Stimulated activated CD4-positive, alpha-beta T cell treated with anti-CD3 and anti-CD28 coated beads, Interleukin-12 subunit alpha, Interleukin-12 subunit beta, amount 100 ng/mL, for 4 hours (primary cell): ENCODE data around the gene RAB11FIP5.
"Not testable (repeated sequence)": the region's sequence is repeated elsewhere in the genome, so short reads cannot be mapped to it uniquely, and the experiment has no call there.

Experiments
- DNase-seq: peaks from one replicate; pipeline ENCODE4 v3.0.0-alpha.2; 2020

Gene RAB11FIP5

GRCh38 chr2:73067043-73067442 is 45.7 kb downstream of the RAB11FIP5 start:
- no peak for DNase-seq

GRCh38 chr2:73065070-73065469 is 47.7 kb downstream of the RAB11FIP5 start:
- not testable (repeated sequence) for DNase-seq

- DNase-seq, result no peak
Measured at GRCh38 chr2:73063909-73064875, 48.6 kb downstream of the RAB11FIP5 start.

GRCh38 chr2:73063472-73063871 is 49.3 kb downstream of the RAB11FIP5 start:
- DNase-seq, result no peak

- no peak for DNase-seq
Measured at GRCh38 chr2:73059106-73059505, 53.6 kb downstream of the RAB11FIP5 start.

GRCh38 chr2:73054980-73055379 is 57.8 kb downstream of the RAB11FIP5 start:
- DNase-seq, result no peak

GRCh38 chr2:73053316-73054114 is 59.2 kb downstream of the RAB11FIP5 start:
- no peak for DNase-seq

GRCh38 chr2:73050121-73050545 is 62.6 kb downstream of the RAB11FIP5 start:
- DNase-seq, result no peak

- no peak for DNase-seq
Measured at GRCh38 chr2:73043929-73044832, 68.6 kb downstream of the RAB11FIP5 start.

GRCh38 chr2:73043276-73043675 is 69.5 kb downstream of the RAB11FIP5 start:
- no peak for DNase-seq

- DNase-seq, result no peak
Measured at GRCh38 chr2:73037947-73038585, 74.7 kb downstream of the RAB11FIP5 start.

GRCh38 chr2:73036766-73037165 is 76.0 kb downstream of the RAB11FIP5 start:
- DNase-seq, result no peak

- DNase-seq, result no peak
Measured at GRCh38 chr2:73035899-73036711, 76.6 kb downstream of the RAB11FIP5 start.

GRCh38 chr2:73034661-73035375 is 77.9 kb downstream of the RAB11FIP5 start:
- DNase-seq, result no peak

- no peak for DNase-seq
Measured at GRCh38 chr2:73033766-73034381, 78.9 kb downstream of the RAB11FIP5 start.

GRCh38 chr2:73033142-73033765 is 79.5 kb downstream of the RAB11FIP5 start:
- DNase-seq, result no peak

GRCh38 chr2:73032702-73033097 is 80.0 kb downstream of the RAB11FIP5 start:
- no peak for DNase-seq

- DNase-seq, result no peak
Measured at GRCh38 chr2:73031725-73032701, 80.7 kb downstream of the RAB11FIP5 start.
